GM12865 (cell line): Measurements from ENCODE around the gene RAB11FIP3.
A peak's percentile ranks its signal among the peaks of the same experiment; 100 is the strongest.

ENCODE experiments used
- DNase-seq: peaks from one replicate; pipeline ENCODE4 v3.0.0; 2010; ENCODE audit warnings: low read depth
- H3K4me3 ChIP-seq: 2 replicates; pipeline ENCODE4 v1.5.1; 2011; ENCODE audit warnings: mild to moderate bottlenecking, low read depth, low read length, control low read depth
- TF ChIP-seq, protein P1 (sequence below): IDR thresholded peaks from 2 replicates; pipeline ENCODE4 v1.5.1; 2011; ENCODE audit warnings: low read length, control low read depth, low read depth, inconsistent platforms; ENCODE audit not compliant: insufficient read depth; ENCODE audit errors: missing control alignments

RAB11FIP3 gene

DNA sequence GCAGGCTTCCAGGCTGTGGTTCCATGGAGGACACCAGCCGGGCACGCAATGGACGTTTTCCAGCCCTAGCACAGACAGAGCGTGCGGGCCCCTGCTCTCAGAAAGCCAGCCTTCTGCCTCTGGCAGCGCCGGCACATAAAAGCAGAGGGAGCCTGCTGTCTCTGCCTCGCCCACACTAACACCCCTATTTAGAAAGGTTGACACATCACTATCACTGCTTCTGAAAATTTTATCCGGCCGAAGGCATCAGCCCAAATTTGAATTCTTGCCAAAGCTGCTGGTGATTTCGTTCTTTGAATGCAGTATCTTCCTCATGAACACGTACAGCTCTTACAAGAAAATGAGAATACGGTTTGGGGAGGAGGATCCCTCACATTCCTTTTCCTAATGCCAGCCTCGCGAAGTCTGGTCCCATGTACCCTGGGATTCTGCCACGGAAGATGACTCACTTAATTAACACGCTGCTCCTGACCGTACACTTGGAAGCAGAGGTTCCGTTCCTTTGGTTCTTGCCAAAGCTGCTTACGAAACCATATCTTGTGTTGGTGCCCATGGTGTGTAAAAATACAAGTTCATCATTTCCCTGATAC lies 1.3 kb upstream of the RAB11FIP3 start:
- no peak for DNase-seq
- TF ChIP-seq, protein P1, sequence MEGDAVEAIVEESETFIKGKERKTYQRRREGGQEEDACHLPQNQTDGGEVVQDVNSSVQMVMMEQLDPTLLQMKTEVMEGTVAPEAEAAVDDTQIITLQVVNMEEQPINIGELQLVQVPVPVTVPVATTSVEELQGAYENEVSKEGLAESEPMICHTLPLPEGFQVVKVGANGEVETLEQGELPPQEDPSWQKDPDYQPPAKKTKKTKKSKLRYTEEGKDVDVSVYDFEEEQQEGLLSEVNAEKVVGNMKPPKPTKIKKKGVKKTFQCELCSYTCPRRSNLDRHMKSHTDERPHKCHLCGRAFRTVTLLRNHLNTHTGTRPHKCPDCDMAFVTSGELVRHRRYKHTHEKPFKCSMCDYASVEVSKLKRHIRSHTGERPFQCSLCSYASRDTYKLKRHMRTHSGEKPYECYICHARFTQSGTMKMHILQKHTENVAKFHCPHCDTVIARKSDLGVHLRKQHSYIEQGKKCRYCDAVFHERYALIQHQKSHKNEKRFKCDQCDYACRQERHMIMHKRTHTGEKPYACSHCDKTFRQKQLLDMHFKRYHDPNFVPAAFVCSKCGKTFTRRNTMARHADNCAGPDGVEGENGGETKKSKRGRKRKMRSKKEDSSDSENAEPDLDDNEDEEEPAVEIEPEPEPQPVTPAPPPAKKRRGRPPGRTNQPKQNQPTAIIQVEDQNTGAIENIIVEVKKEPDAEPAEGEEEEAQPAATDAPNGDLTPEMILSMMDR = no peak
- no peak overlapping the region for H3K4me3 ChIP-seq

DNA sequence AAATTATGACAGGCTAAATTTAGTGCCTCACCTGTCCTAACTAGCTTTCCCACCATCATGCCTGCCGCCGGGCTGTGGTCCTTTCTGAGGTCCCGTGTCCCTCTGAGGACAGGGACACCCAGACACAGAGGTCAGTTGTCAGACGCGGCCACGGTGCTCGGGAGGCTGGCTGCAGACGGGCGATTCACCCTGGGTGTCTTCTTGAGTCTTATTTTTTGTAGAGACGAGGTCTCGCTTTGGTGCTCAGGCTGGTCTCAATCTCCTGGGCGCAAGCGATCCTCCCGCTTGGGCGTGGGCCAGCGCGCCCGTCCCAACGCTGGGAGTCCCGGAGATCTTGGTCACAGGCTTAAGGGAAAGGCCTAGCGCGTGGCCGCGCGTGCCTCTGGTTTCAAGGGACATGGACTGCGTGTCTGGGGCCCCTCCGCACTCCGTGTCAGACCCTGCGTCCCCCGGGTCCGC lies 797 bp upstream of the RAB11FIP3 start:
- TF ChIP-seq, protein P1 = no peak
- H3K4me3 ChIP-seq = peak overlapping the region; percentile 48
- no peak for DNase-seq

DNA sequence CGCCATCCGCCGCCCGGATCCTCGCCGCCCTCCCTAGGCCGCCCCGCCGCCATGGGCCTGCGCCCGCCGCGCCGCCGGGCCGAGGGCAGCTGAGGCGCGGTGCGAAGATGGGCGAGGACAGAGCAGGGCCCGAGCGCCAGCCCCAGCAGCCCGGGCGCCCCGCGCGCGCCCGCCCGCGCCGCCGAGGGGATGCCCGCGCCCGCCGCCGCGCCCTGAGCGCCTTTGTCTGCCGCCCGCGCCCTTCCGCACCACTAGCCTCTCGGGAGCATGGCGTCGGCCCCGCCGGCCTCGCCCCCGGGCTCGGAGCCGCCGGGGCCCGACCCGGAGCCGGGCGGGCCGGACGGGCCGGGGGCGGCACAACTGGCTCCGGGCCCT lies 278 bp downstream of the RAB11FIP3 start:
- TF ChIP-seq, protein P1 = no peak
- DNase-seq = no peak
- H3K4me3 ChIP-seq = peak overlapping the region; percentile 76; the same call in 1 of the 2 replicates

DNA sequence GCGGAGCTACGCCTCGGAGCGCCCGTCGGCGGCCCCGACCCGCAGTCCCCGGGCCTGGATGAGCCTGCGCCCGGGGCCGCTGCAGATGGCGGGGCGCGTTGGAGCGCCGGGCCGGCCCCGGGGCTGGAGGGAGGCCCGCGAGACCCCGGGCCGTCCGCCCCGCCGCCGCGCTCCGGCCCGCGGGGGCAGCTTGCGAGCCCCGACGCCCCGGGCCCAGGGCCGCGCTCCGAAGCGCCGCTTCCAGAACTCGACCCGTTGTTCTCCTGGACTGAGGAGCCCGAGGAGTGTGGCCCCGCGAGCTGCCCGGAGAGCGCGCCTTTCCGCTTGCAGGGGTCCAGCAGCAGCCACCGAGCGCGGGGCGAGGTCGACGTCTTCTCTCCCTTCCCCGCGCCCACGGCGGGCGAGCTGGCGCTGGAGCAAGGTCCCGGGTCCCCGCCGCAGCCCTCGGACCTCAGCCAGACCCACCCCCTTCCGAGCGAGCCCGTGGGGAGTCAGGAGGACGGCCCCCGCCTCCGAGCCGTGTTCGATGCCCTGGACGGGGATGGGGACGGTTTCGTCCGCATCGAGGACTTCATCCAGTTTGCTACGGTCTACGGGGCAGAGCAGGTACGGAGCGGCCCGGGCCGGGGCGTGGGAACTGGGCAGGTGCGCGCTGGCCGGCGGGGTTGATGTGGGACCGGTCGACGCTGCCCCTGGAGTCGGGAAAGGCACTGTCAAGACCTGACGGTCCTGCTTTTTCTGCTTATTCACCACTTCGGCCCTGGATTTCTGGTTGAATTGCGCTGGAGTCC lies 861 bp downstream of the RAB11FIP3 start:
- peak overlapping the region; percentile 76 for H3K4me3 ChIP-seq
- peak; percentile 31 for DNase-seq
- TF ChIP-seq, protein P1 = no peak

DNA sequence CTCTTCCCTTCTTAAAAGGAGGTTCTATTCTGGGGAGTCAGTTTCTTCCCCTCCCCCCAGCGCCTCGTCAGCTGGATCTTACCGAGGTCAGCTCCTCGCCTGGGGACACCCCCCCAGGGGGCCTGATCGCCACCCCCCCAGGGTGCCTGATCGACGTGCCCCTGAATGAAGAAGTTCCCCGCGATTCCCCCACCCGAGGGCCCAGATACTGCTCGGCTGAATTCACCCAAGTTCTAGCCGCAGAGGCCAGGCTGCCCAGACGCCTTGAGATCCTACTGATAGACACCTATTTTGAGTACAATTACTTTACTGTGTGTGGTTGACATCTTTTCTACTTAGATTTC lies 1.4 kb downstream of the RAB11FIP3 start:
- TF ChIP-seq, protein P1 = no peak
- DNase-seq = no peak
- H3K4me3 ChIP-seq = peak overlapping the region; percentile 76

DNA sequence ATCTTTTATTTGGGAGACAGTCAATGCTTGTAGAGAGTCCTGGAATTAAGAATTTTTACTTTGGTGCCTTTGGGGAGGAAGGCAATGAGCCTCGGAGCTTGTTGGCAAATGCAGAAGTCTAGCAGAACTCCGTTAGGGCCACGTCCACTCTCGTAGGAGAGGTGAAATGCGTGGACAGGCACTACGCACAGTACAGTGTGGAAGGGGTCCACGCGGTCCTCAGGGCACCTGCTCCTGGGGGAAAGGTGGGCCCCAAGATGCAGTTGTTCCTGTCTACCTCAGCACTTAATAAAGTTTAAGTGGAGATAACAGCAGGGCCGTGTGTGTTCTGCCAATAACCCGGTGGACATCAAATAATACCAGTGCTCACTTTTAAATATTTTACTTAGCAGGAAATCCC lies 1.8 kb downstream of the RAB11FIP3 start:
- TF ChIP-seq, protein P1 = no peak
- H3K4me3 ChIP-seq = peak overlapping the region; percentile 76; the same call in 1 of the 2 replicates
- no peak for DNase-seq
